ENCODE data around the gene PLEKHA3. TPM values are rescaled to one million over a fixed set of nuclear protein-coding genes. Genes with fewer than 3 reads are reported as not detected.

PLEKHA3 gene
- total RNA-seq, 2 donors from 2014 or later = 21.2 to 22.8 TPM

DNA sequence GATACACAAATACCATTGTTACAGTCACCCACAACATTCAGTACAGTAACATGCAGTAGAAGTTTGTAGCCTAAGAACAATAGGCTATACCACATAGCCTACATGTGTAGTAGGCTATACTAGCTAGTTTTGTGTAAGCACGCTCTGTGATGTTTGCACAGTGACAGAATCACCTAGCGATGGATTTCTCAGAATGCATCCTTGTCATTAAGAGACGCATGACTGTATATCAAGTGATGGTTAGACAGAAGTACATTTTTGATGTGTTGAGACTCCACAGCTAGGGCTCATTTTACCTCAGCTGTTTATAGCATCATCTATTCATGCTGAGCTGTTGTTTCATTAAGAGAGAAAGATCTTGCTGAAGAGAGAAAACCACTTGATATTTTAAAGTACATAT is 19.4 kb downstream of the PLEKHA3 start:
- no peak overlapping the region for H3K4me3 ChIP-seq (ENCODE audit: low read length)
- no peaks in the 10 kb centered on the region for H3K27me3 ChIP-seq (ENCODE audit: control insufficient read depth, insufficient read depth, low read length, poor library complexity, severe bottlenecking)

DNA sequence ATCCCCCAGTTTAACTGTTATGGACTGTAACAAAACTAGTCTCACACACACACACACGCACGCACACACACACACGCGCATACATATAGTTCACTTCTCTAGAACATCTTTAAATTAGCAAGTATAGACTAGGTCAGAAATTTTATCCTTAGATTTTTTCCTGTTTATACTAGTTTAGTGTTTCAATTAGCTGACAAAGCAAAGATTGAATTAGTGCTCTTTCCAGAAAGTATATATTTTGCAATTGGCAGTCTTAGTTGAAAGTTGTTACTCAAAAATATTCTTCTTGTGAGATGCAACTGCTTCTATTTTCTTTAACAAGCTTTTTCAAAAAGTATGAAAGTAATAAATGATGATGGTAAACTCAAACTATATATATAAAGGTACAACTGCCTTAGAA is 22.5 kb downstream of the PLEKHA3 start:
- TF ChIP-seq, protein P1, sequence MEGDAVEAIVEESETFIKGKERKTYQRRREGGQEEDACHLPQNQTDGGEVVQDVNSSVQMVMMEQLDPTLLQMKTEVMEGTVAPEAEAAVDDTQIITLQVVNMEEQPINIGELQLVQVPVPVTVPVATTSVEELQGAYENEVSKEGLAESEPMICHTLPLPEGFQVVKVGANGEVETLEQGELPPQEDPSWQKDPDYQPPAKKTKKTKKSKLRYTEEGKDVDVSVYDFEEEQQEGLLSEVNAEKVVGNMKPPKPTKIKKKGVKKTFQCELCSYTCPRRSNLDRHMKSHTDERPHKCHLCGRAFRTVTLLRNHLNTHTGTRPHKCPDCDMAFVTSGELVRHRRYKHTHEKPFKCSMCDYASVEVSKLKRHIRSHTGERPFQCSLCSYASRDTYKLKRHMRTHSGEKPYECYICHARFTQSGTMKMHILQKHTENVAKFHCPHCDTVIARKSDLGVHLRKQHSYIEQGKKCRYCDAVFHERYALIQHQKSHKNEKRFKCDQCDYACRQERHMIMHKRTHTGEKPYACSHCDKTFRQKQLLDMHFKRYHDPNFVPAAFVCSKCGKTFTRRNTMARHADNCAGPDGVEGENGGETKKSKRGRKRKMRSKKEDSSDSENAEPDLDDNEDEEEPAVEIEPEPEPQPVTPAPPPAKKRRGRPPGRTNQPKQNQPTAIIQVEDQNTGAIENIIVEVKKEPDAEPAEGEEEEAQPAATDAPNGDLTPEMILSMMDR (conservative IDR thresholded peaks at IDR 0.05) = no peak
- no peaks in the 10 kb centered on the region for H3K9me3 ChIP-seq (ENCODE audit: control insufficient read depth, low read length)
- H3K9ac ChIP-seq (ENCODE audit: extremely low read depth, low read length, poor library complexity, severe bottlenecking) = no peak overlapping the region
- Mint-ChIP-seq H3K4me1 (peaks cover 9% of the 10 kb centered on the region), H3K4me3 (no peak overlapping the region), H3K27ac (no peak overlapping the region), H3K9me3 (no peaks in the 10 kb centered on the region), H3K36me3 (ENCODE audit: low read depth) (peaks cover 17% of the 10 kb centered on the region), H3K27me3 (ENCODE audit: insufficient read depth) (no peaks in the 10 kb centered on the region)
- 62 to 80% methylated on average over 4 of the region's 4 CpGs for whole genome bisulfite sequencing, 2 experiments (ENCODE audit: insufficient coverage in 1 of 2, insufficient read length in 1 of 2)
- DNase-seq = no peak
- no peaks in the 10 kb centered on the region for H3K27me3 ChIP-seq (ENCODE audit: control insufficient read depth, insufficient read depth, low read length, poor library complexity, severe bottlenecking)
- H3K4me3 ChIP-seq (ENCODE audit: low read length) = no peak overlapping the region
- no peaks in the 10 kb centered on the region for H3K4me1 ChIP-seq (ENCODE audit: control insufficient read depth, insufficient read depth, low read length)
- no peak overlapping the region for H3K27ac ChIP-seq (ENCODE audit: low read depth, low read length)
- H3K36me3 ChIP-seq (ENCODE audit: control insufficient read depth, insufficient read depth, low read length) = peaks cover 48% of the 10 kb centered on the region

More for the DNA sequence above, 19.4 kb downstream of the PLEKHA3 start:
- no peak for DNase-seq
- Histone ChIP-seq H3K9me3 (ENCODE audit: control insufficient read depth, low read length) (no peaks in the 10 kb centered on the region), H3K36me3 (ENCODE audit: control insufficient read depth, insufficient read depth, low read length) (peaks cover 56% of the 10 kb centered on the region), H3K9ac (ENCODE audit: extremely low read depth, low read length, poor library complexity, severe bottlenecking) (no peak overlapping the region), H3K27ac (ENCODE audit: low read depth, low read length) (no peak overlapping the region), H3K4me1 (ENCODE audit: control insufficient read depth, insufficient read depth, low read length) (no peaks in the 10 kb centered on the region)
- H3K27ac Mint-ChIP-seq = no peak overlapping the region
- no peak overlapping the region for H3K4me3 Mint-ChIP-seq
- no peaks in the 10 kb centered on the region for H3K4me1 Mint-ChIP-seq
- no peaks in the 10 kb centered on the region for H3K27me3 Mint-ChIP-seq (ENCODE audit: insufficient read depth)
- WGBS, 2 experiments (ENCODE audit: insufficient coverage in 1 of 2, insufficient read length in 1 of 2) = 94 to 100% methylated on average over 3 of the region's 3 CpGs
- peaks cover 38% of the 10 kb centered on the region for H3K36me3 Mint-ChIP-seq (ENCODE audit: low read depth)
- TF ChIP-seq, protein P1 (conservative IDR thresholded peaks at IDR 0.05) = no peak
- no peaks in the 10 kb centered on the region for H3K9me3 Mint-ChIP-seq

DNA sequence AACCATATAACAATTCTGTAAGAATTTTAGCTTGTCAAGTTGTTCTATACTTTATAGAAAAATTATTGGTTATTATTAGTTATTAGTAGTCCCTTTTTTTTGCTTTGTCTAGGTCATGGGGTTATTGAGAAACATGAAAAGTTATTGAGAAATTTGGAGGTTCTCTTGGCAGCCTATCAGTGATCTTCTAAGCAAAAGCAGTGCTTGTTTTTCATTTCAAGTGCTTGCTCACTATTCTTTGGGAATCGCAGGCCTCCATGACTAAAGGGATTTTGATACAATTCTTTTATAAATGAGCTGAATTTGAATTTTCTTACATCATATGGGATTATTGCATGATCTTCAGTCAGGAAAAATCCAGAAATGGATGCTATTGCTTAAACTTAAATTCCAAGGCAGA is 25.8 kb downstream of the PLEKHA3 start:
- TF ChIP-seq, protein P1 (conservative IDR thresholded peaks at IDR 0.05) = no peak
- H3K9me3 ChIP-seq (ENCODE audit: control insufficient read depth, low read length) = no peaks in the 10 kb centered on the region
- no peaks in the 10 kb centered on the region for H3K27me3 Mint-ChIP-seq (ENCODE audit: insufficient read depth)
- no peak overlapping the region for H3K4me3 ChIP-seq (ENCODE audit: low read length)
- H3K36me3 Mint-ChIP-seq (ENCODE audit: low read depth) = peaks cover 10% of the 10 kb centered on the region
- no peaks in the 10 kb centered on the region for H3K9me3 Mint-ChIP-seq
- no peak overlapping the region for H3K9ac ChIP-seq (ENCODE audit: extremely low read depth, low read length, poor library complexity, severe bottlenecking)
- H3K36me3 ChIP-seq (ENCODE audit: control insufficient read depth, insufficient read depth, low read length) = peaks cover 33% of the 10 kb centered on the region
- no peaks in the 10 kb centered on the region for H3K27me3 ChIP-seq (ENCODE audit: control insufficient read depth, insufficient read depth, low read length, poor library complexity, severe bottlenecking)
- no peak overlapping the region for H3K27ac Mint-ChIP-seq
- no peak for DNase-seq
- no peak overlapping the region for H3K4me3 Mint-ChIP-seq
- 80% methylated on average over 1 of the region's 1 CpG; no CpG with 5 or more reads in 1 of the 2 experiments for WGBS, 2 experiments (ENCODE audit: insufficient coverage in 1 of 2, insufficient read length in 1 of 2)
- H3K4me1 Mint-ChIP-seq = peaks cover 9% of the 10 kb centered on the region
- no peaks in the 10 kb centered on the region for H3K4me1 ChIP-seq (ENCODE audit: control insufficient read depth, insufficient read depth, low read length)
- no peak overlapping the region for H3K27ac ChIP-seq (ENCODE audit: low read depth, low read length)

All from endodermal cell (in vitro differentiated cells).